ENCODE measurements around the gene IL15RA. TPM values are rescaled to one million over a fixed set of nuclear protein-coding genes. Genes with fewer than 3 reads are reported as not detected.

The IL15RA gene
- total RNA-seq, 4 donors from 2014 or later = 13.1 to 17.6 (median 15.6) TPM

DNA sequence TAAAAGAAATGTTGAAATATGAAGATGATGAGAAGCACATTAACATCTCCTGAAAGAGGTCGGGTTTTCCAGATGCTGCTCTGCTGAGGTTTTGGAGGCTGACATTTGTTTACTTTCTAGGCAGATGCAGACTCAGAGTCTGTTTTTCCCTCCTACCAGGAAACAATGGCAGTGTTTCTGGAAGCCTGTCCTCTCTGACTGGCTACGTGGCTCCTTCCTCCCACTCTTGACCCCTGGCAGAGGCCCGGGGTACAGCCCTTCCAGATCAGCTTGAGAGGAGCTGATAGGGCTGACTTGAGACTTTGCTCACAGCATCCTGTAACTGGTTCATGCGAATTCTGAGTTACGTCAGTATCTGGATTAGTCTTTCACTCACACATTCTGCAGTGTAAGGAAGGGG is 41.1 kb upstream of the IL15RA start:
- Histone ChIP-seq H3K4me1 (no peaks in the 10 kb centered on the region), H3K4me3 (no peak overlapping the region), H3K27ac (no peak overlapping the region), H3K27me3 (no peaks in the 10 kb centered on the region), H3K36me3 (no peaks in the 10 kb centered on the region), H3K9me3 (no peaks in the 10 kb centered on the region)
- in situ Hi-C loops (cut with MboI; ENCODE audit: low sequenced_read_pairs in 4 of 4) = loop anchor here in 2 of 4 donors (5.0 to 10.0 kb wide), 2 partner anchors 66 to 69 kb away; partner anchors contain the start of gene RBM17 (in 2 of the 2)
- TF ChIP-seq POLR2A (IDR thresholded peaks at IDR 0.05) = no peak
- TF ChIP-seq CTCF (IDR thresholded peaks at IDR 0.05 in 4 of 5, conservative IDR thresholded peaks at IDR 0.05 in 1 of 5) = no peak
- no peak for ATAC-seq
- intact Hi-C loops (cut with DNase I; ENCODE audit: low total_unique reads) = no loop called here
- no peak for DNase-seq

GRCh38 chr10:6017781-6018354 is 40.5 kb upstream of the IL15RA start:
- no peaks in the 10 kb centered on the region for H3K9me3 ChIP-seq

GRCh38 chr10:6014241-6014761 is 37.0 kb upstream of the IL15RA start:
- Histone ChIP-seq H3K27ac (no peak overlapping the region), H3K4me1 (no peaks in the 10 kb centered on the region), H3K9me3 (no peaks in the 10 kb centered on the region), H3K36me3 (no peaks in the 10 kb centered on the region), H3K4me3 (peak overlapping the region in 1 of 4 donors; percentile 6), H3K27me3 (peaks cover 0 to 3% (median 0%) of the 10 kb centered on the region in 3 donors)
- peak; percentile 43 to 75 (median 52) for TF ChIP-seq CTCF (IDR thresholded peaks at IDR 0.05 in 4 of 5, conservative IDR thresholded peaks at IDR 0.05 in 1 of 5)
- no peak for TF ChIP-seq POLR2A (IDR thresholded peaks at IDR 0.05)
- intact Hi-C loops (cut with DNase I; ENCODE audit: low total_unique reads) (loop anchor here (1.0 to 5.0 kb wide), 2 partner anchors 128 to 387 kb away; no protein-coding TSS in a partner anchor), in situ Hi-C loops (cut with MboI; ENCODE audit: low sequenced_read_pairs in 4 of 4) (loop anchor here in 1 of 4 donors (10.0 kb wide), 1 partner anchor 70 kb away; the partner anchor contains the start of gene RBM17)
- peak; percentile 60 to 66 for ATAC-seq
- DNase-seq = peak; percentile 24 to 29

More at GRCh38 chr10:6017781-6018354, 40.5 kb upstream of the IL15RA start:
- no peak for DNase-seq
- intact Hi-C loops (cut with DNase I; ENCODE audit: low total_unique reads) = no loop called here
- ATAC-seq = no peak
- no peak overlapping the region for H3K27ac ChIP-seq
- no peak overlapping the region for H3K4me3 ChIP-seq
- H3K4me1 ChIP-seq = no peaks in the 10 kb centered on the region
- no peak for TF ChIP-seq CTCF (IDR thresholded peaks at IDR 0.05 in 4 of 5, conservative IDR thresholded peaks at IDR 0.05 in 1 of 5)
- TF ChIP-seq POLR2A (IDR thresholded peaks at IDR 0.05) = no peak
- in situ Hi-C loops (cut with MboI; ENCODE audit: low sequenced_read_pairs in 4 of 4) = loop anchor here in 2 of 4 donors (5.0 to 10.0 kb wide), 2 partner anchors 67 to 69 kb away; partner anchors contain the start of gene RBM17 (in 2 of the 2)
- no peaks in the 10 kb centered on the region for H3K27me3 ChIP-seq
- no peaks in the 10 kb centered on the region for H3K36me3 ChIP-seq

DNA sequence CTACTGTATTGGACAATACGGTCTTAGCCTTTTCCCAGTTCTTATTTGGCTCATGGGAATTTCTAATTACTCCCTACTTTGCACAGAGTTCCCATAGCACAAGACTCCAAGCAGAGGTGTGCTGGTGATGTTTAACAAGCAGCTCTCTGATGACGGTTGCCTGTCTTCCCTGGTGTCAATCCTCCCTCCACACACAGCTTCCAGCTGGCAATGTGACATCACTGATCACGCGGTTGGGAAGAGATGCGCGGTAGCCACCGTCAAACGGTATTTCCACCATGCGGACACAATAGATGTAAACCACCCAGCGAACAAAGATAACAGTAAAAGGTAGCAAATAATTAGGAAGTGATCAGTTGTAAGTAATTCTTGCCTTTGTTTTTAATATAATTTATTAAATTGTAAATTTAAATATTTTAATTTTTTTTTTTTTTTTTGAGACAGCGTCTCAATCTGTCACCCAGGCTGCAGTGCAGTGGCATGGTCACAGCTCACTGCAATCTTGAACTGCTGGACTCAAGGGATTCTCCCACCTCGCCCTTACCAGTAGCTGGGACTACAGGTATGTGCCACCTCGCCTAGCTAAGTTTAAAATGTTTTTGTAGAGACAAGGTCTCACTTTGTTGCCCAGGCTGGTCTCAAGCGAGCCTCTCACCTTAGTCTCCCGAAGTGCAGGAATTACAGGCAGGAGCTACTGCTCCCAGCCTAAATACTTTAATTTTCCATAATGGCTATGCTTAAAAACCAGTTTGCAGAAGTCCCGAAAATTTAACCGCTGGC is 36.3 kb upstream of the IL15RA start:
- Histone ChIP-seq H3K4me3 (peak overlapping the region in 1 of 4 donors; percentile 6), H3K4me1 (no peaks in the 10 kb centered on the region), H3K27ac (no peak overlapping the region), H3K36me3 (no peaks in the 10 kb centered on the region), H3K27me3 (peaks cover 0 to 3% (median 0%) of the 10 kb centered on the region in 3 donors), H3K9me3 (no peaks in the 10 kb centered on the region)
- intact Hi-C loops (cut with DNase I; ENCODE audit: low total_unique reads) (loop anchor here (1.0 to 5.0 kb wide), 2 partner anchors 129 to 388 kb away; no protein-coding TSS in a partner anchor), in situ Hi-C loops (cut with MboI; ENCODE audit: low sequenced_read_pairs in 4 of 4) (loop anchor here in 1 of 4 donors (10.0 kb wide), 1 partner anchor 71 kb away; the partner anchor contains the start of gene RBM17)
- TF ChIP-seq POLR2A (IDR thresholded peaks at IDR 0.05) (no peak), CTCF (IDR thresholded peaks at IDR 0.05 in 4 of 5, conservative IDR thresholded peaks at IDR 0.05 in 1 of 5) (no peak)
- ATAC-seq (peak in 1 of 2 donors; percentile 6), DNase-seq (no peak)
